ENCODE measurements around the gene MAEL.
"Not testable (repeated sequence)": the region's sequence is repeated elsewhere in the genome, so short reads cannot be mapped to it uniquely, and the experiment has no call there.

The MAEL gene

GRCh38 chr1:167002354-167002753, 13.3 kb downstream of the MAEL start:
- TF ChIP-seq CTCF (IDR thresholded peaks at IDR 0.05; ENCODE audit: extremely low read depth, missing control alignments) = no peak
- no peak for DNase-seq (ENCODE audit: low spot score)

GRCh38 chr1:167003711-167004110, 14.6 kb downstream of the MAEL start:
- TF ChIP-seq CTCF (IDR thresholded peaks at IDR 0.05; ENCODE audit: extremely low read depth, missing control alignments) = no peak
- DNase-seq (ENCODE audit: low spot score) = no peak

- no peak for TF ChIP-seq CTCF (IDR thresholded peaks at IDR 0.05; ENCODE audit: extremely low read depth, missing control alignments)
- DNase-seq (ENCODE audit: low spot score) = no peak
Measured at GRCh38 chr1:167011560-167012191, 22.6 kb downstream of the MAEL start.

GRCh38 chr1:167012570-167012969, 23.5 kb downstream of the MAEL start:
- no peak for TF ChIP-seq CTCF (IDR thresholded peaks at IDR 0.05; ENCODE audit: extremely low read depth, missing control alignments)
- DNase-seq (ENCODE audit: low spot score) = no peak

GRCh38 chr1:167013108-167013929, 24.2 kb downstream of the MAEL start:
- no peak for DNase-seq (ENCODE audit: low spot score)
- no peak for TF ChIP-seq CTCF (IDR thresholded peaks at IDR 0.05; ENCODE audit: extremely low read depth, missing control alignments)

GRCh38 chr1:167016100-167016750, 27.1 kb downstream of the MAEL start:
- no peak for TF ChIP-seq CTCF (IDR thresholded peaks at IDR 0.05; ENCODE audit: extremely low read depth, missing control alignments)
- no peak for DNase-seq (ENCODE audit: low spot score)

- DNase-seq (ENCODE audit: low spot score) = no peak
- no peak for TF ChIP-seq CTCF (IDR thresholded peaks at IDR 0.05; ENCODE audit: extremely low read depth, missing control alignments)
Measured at GRCh38 chr1:167022384-167022783, 33.3 kb downstream of the MAEL start.

GRCh38 chr1:167029553-167029952, 40.5 kb downstream of the MAEL start:
- not testable (repeated sequence) for DNase-seq (ENCODE audit: low spot score)
